GM10266 (cell line): ENCODE measurements around the gene SLC35E2B.

ENCODE experiments used
- DNase-seq: peaks from one replicate; pipeline ENCODE4 v3.0.0; 2012; ENCODE audit errors: extremely low spot score
- CTCF ChIP-seq: IDR thresholded peaks from 2 replicates; pipeline ENCODE4 v1.5.1; 2012; ENCODE audit warnings: mild to moderate bottlenecking, low read depth; ENCODE audit not compliant: control insufficient read depth, insufficient read depth; ENCODE audit errors: missing control alignments

The SLC35E2B gene

DNA sequence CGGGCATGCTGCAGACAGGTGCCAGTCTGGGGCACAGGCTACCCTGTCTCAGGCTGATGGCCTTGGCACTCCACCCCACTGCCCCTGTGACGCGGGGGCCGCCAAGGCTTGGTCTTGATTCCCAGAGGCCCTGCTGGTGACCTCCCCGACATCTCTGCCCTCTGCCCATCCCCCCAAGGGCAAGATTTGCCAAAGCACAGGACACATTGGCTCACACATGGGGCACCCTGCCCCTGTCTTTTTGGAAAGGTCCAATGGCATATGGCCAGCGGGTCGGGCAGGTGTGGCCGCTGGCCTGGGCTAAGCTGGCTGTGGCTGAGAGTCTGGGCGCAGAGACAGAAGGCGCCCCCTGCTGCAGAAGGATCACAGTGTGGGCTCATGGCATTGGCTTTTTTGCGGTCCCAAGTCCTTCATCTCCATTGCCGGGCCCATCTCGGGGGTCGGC, 72.7 kb downstream of the SLC35E2B start:
- DNase-seq: no peak
- peak; percentile 29 for TF ChIP-seq CTCF

DNA sequence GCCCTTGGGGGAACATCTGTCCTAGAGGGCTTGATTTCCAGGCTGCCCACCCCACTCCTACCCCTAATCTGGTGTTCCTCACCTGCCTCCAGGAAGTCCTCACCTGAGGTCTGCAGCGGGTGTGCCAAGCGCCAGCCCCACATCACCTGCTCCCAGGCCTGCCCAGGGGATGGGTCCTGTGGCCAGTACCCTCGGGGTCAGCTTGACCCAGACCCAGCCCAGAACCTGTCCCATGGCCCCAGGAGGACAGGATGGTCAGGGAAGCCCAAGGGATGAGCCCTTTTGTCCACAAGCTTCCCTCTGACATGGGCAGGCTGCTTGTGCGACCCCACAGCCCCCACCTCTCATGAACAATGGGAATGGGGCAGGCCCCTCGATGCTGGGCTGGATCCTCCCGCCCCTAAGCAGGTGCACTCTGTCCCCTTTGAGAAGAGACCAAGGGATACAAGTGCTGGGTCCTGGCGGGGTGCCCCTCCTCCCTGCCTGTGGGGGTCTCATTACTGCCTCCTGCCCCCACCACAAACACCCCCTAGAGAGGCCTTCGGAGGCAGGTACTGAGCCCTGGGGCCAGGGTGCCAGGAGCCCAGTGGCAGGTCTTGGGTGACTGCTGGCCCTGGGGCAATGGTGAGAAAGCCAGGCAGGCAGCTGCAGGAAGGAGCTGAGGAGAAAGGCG, 74.1 kb downstream of the SLC35E2B start:
- no peak for DNase-seq
- TF ChIP-seq CTCF: no peak

DNA sequence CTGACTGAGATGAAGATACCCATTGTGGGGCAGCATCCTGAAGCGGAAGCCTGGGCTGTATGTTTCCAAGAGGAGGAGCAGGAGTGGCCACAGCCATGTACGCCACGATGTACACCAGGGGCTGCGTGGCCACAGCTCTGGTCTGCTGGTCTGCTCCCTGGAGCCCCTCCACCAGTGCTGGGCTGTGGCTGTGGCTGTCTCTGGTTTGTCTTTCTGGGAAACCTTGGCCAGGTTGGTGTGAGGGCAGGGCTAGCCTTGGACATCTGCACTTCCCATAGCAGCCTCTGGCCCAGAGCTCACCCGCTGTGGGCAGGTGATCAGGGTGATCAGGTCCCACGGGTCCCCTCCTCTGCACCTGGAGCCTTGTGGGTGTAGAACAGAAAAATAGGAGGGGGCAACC, 74.7 kb downstream of the SLC35E2B start:
- no peak for DNase-seq
- no peak for TF ChIP-seq CTCF

DNA sequence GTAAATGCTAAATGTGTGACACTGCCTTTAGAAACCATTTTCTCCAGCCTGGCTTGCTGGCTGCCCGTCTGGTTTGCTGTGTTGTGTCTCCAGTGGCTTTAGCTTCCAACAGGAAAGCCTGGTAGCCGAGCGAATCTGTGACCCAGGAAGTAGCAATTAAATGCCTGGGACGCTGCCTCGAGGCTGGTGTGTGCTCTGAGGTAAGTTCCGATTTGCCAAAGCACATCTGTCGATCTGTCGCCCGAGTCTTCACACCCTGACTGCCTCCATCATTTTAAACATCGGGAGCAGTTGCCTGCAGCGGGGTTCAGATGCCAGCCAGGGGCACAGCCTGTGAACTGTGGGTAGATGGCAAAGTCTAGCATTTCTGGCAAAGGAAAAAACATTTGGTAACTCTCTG, 75.1 kb downstream of the SLC35E2B start:
- TF ChIP-seq CTCF: no peak
- DNase-seq: no peak

- DNase-seq: no peak
- TF ChIP-seq CTCF: no peak
Measured at GRCh38 chr1:1616838-1617237, 75.8 kb downstream of the SLC35E2B start.

DNA sequence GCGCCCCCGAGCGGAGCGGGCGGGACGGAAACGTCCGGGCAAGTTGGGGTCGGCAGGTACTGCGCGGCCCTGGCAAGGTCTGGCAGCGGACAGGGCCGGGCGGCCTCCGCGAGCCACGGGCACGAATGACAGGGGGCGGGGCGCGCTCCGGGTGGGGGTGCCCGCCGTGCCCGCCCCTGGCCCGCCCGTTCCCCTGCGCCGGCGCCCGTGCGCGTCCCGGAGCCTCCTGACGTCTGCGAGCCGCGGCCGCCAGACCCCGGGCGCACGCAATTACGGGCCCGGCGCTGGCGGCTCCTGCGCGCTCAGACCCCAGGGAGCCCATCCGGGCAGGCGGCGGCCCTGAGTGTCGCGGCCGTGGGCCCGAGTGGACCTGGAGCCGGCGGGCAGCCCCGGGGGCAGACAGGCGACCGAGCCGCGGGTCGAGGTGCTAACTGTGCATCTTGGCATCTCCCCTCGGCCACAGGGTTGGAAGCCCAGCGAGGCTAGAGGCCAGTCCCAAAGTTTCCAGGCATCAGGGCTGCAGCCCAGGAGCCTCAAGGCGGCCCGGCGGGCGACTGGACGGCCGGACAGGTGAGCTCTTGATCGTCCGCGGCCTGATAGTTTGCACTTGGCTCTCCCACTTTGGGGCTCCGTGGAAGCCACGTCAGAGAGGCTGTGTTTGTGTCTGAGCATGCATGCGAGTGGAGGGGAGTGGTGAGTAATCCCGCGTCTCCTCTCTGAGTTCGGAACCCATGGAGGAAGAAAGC, 76.4 kb downstream of the SLC35E2B start:
- DNase-seq: peak; percentile 84

More for the DNA sequence above, 76.4 kb downstream of the SLC35E2B start:
- no peak for TF ChIP-seq CTCF
